Peyer's patch (tissue), 4 donors: ENCODE results near the gene SUCLG2. TPM values are rescaled to one million over a fixed set of nuclear protein-coding genes. Genes with fewer than 3 reads are reported as not detected.

Experiments used
- DNase-seq, 3 donors: peaks; one replicate each; pipeline ENCODE4 v3.0.0-alpha.2; 2017 to 2019
- H3K27ac ChIP-seq, 4 donors: fragments of 200-600 bp; sonication (generic); one replicate each; pipeline ENCODE4 v1.5.1; 2016 to 2019
- H3K27me3 ChIP-seq, 2 donors: fragments of 200-600 bp; sonication (generic); one replicate each; pipeline ENCODE4 v1.5.1; 2019
- H3K36me3 ChIP-seq, 3 donors: fragments of 200-600 bp; sonication (generic); one replicate each; pipeline ENCODE4 v1.5.1; 2016 to 2019
- H3K4me1 ChIP-seq, 4 donors: fragments of 200-600 bp; sonication (generic); one replicate each; pipeline ENCODE4 v1.5.1; 2016 to 2019
- H3K4me3 ChIP-seq, 4 donors: fragments of 200-600 bp; sonication (generic); 1 replicate in 3 of 4; 2 replicates in 1 of 4; pipeline ENCODE4 v1.5.1; 2016 to 2019; ENCODE audit warnings: mild to moderate bottlenecking in 1 of 4
- H3K9me3 ChIP-seq, 4 donors: fragments of 200-600 bp; sonication (generic); one replicate each; pipeline ENCODE4 v1.5.1; 2016 to 2019; ENCODE audit warnings: mild to moderate bottlenecking in 1 of 4
- POLR2A ChIP-seq, 2 donors: fragments of 450-650 bp; IDR thresholded peaks; one replicate each; pipeline ENCODE4 v1.5.1; 2017; ENCODE audit warnings: antibody characterized with exemption in 2 of 2, mild to moderate bottlenecking in 2 of 2, moderate library complexity in 2 of 2
- total RNA-seq, 4 donors: library from RNA; depleted of rRNA; stranded (reverse); fragments of >200 nt; gene quantifications; one replicate each; pipeline ENCODE4 v1.1.0, GENCODE V29; 2016
- TF ChIP-seq, protein P1 (sequence below), 6 experiments: fragments of 450-650 bp in 4 of 6; fragments of 200-600 bp in 2 of 6; sonication (generic) in 1 of 6; IDR thresholded peaks; one replicate each; pipeline ENCODE4 v1.5.1; 2017 to 2019; ENCODE audit warnings: antibody characterized with exemption in 6 of 6, mild to moderate bottlenecking in 3 of 6, moderate library complexity in 1 of 6

SUCLG2 gene
- total RNA-seq, 4 donors from 2014 or later, result 99.0 to 116 (median 103) TPM

DNA sequence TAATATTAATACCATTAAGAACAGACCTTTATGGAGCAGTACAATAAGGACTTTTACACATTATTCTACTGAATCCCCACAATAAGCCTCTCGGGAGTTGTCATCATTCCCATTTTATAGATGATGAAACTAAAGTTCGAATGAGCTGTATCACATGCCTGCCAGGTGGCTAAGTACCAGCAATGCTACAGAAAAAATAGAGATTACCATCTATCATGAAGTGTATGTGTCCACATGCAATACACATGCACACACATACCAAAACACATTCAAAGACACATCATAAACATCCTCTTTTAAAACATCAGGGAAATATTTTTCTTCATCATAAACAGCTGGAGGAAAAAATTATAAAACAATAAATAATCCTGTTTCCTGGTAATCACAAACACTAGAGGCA lies 136.6 kb downstream of the SUCLG2 start:
- H3K27me3 ChIP-seq, result no peaks in the 10 kb centered on the region
- no peak for TF ChIP-seq POLR2A (IDR thresholded peaks at IDR 0.05)
- TF ChIP-seq, protein P1, sequence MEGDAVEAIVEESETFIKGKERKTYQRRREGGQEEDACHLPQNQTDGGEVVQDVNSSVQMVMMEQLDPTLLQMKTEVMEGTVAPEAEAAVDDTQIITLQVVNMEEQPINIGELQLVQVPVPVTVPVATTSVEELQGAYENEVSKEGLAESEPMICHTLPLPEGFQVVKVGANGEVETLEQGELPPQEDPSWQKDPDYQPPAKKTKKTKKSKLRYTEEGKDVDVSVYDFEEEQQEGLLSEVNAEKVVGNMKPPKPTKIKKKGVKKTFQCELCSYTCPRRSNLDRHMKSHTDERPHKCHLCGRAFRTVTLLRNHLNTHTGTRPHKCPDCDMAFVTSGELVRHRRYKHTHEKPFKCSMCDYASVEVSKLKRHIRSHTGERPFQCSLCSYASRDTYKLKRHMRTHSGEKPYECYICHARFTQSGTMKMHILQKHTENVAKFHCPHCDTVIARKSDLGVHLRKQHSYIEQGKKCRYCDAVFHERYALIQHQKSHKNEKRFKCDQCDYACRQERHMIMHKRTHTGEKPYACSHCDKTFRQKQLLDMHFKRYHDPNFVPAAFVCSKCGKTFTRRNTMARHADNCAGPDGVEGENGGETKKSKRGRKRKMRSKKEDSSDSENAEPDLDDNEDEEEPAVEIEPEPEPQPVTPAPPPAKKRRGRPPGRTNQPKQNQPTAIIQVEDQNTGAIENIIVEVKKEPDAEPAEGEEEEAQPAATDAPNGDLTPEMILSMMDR (IDR thresholded peaks at IDR 0.05), result no peak
- no peak overlapping the region for H3K27ac ChIP-seq
- no peaks in the 10 kb centered on the region for H3K9me3 ChIP-seq
- peaks cover 0 to 4% (median 0%) of the 10 kb centered on the region in 4 donors for H3K4me1 ChIP-seq
- no peak overlapping the region for H3K4me3 ChIP-seq
- no peak for DNase-seq
- H3K36me3 ChIP-seq, result peaks cover 0 to 20% (median 0%) of the 10 kb centered on the region in 3 donors

DNA sequence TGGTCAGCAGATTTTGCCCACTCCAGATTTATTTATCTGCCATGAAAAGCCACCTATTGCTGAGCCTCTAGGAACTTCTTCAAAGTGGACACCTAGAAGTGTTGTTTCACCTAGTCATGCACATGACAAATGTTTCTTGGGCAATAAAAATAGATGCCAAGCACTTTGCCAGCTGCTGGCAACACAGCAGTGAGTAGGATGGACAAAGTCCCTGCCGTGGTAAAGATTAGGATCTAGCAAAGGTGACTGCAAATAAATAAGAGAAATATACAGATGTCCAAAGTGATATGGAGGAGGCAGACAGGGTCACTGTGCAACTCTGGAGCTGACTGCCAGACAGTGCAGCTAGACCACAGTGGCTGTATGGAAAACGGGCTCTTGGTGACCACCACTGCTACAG lies 137.9 kb downstream of the SUCLG2 start:
- no peak overlapping the region for H3K4me3 ChIP-seq
- peaks cover 0 to 20% (median 0%) of the 10 kb centered on the region in 3 donors for H3K36me3 ChIP-seq
- no peaks in the 10 kb centered on the region for H3K9me3 ChIP-seq
- TF ChIP-seq, protein P1 (IDR thresholded peaks at IDR 0.05), result no peak
- no peak for TF ChIP-seq POLR2A (IDR thresholded peaks at IDR 0.05)
- peak overlapping the region in 1 of 4 donors; percentile 7 for H3K27ac ChIP-seq
- H3K4me1 ChIP-seq, result peaks cover 0 to 4% (median 0%) of the 10 kb centered on the region in 4 donors
- DNase-seq, result peak in 2 of 3 donors; percentile 50 to 63
- H3K27me3 ChIP-seq, result no peaks in the 10 kb centered on the region

DNA sequence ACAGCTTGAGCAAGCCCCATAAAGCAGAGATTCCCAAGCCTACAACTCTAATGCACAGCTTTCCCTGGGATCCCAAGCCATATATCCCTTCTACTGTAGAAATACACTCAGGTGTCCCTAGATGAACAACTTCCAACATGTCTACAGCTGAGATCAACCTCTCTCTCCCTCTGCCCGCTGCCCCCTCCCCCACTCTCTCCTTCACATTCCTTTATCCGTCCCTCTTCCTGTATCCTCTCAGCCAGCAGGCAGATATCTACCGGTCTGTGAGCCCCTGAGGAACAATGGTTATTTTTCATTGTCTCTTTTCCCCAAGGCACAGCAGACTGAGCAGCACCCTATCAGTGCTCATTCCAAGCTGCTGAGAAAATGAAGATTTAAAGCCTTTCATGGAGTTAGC lies 138.6 kb downstream of the SUCLG2 start:
- no peak for DNase-seq
- TF ChIP-seq, protein P1 (IDR thresholded peaks at IDR 0.05), result no peak
- TF ChIP-seq POLR2A (IDR thresholded peaks at IDR 0.05), result no peak
- peaks cover 0 to 4% (median 0%) of the 10 kb centered on the region in 4 donors for H3K4me1 ChIP-seq
- H3K9me3 ChIP-seq, result no peaks in the 10 kb centered on the region
- no peaks in the 10 kb centered on the region for H3K27me3 ChIP-seq
- H3K36me3 ChIP-seq, result peaks cover 0 to 20% (median 0%) of the 10 kb centered on the region in 3 donors
- H3K27ac ChIP-seq, result no peak overlapping the region
- H3K4me3 ChIP-seq, result no peak overlapping the region

DNA sequence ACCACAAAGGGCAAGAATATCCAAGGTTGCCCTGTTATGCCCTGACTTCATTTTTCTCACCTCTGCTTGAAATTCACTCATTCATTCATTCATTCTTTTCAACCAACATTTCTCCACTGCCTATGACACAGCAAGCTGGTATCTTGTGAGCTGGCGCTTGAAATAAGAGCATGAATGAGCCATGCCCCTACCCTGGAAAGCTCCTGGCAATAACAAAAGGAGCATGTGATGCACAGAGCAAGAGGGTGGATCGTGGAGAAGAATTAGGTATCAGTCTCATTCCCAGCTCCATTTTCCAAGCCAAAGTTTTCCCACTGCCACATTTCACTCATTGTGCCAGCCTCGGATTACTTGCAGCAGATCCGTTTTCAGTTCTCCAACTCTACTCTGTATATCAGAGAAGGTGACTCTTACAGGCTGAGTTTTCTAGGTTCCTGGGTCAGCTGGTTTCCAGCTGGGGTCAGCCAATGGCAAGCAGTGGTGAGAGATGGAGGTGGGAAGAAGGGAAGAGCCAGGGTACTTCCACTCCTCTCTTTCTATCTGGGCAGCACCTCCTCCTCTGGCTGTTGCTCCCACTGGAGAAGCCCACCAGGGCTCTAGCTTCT lies 144.8 kb downstream of the SUCLG2 start:
- H3K27ac ChIP-seq, result no peak overlapping the region
- no peaks in the 10 kb centered on the region for H3K4me1 ChIP-seq
- H3K4me3 ChIP-seq, result no peak overlapping the region
- H3K36me3 ChIP-seq, result peaks cover 0 to 27% (median 0%) of the 10 kb centered on the region in 3 donors
- TF ChIP-seq, protein P1 (IDR thresholded peaks at IDR 0.05), result no peak
- no peak for TF ChIP-seq POLR2A (IDR thresholded peaks at IDR 0.05)
- DNase-seq, result no peak
- H3K27me3 ChIP-seq, result no peaks in the 10 kb centered on the region
- no peaks in the 10 kb centered on the region for H3K9me3 ChIP-seq

DNA sequence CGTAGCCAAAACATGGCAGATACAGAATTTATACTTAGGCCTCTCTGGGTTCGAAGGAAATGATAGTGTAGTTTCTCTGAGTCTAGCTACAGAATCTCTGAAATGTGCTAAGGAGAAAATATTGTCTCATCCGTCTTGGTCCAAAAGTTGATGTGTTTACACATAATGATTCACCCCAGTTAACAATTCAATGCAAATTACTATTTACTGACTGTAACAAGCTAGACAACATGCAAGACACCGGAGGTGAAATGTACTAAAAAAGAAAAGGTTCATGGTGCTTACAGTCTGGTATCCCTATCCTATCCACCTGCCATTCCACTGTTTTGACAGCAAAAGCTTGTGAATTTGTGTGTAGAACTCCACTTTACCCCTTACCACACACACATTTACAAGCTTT lies 146.8 kb downstream of the SUCLG2 start:
- Histone ChIP-seq H3K4me3 (no peak overlapping the region), H3K27me3 (no peaks in the 10 kb centered on the region), H3K36me3 (peaks cover 0 to 20% (median 0%) of the 10 kb centered on the region in 3 donors), H3K27ac (no peak overlapping the region), H3K4me1 (no peaks in the 10 kb centered on the region), H3K9me3 (no peaks in the 10 kb centered on the region)
- no peak for DNase-seq
- TF ChIP-seq POLR2A (IDR thresholded peaks at IDR 0.05), result no peak
- TF ChIP-seq, protein P1 (IDR thresholded peaks at IDR 0.05), result no peak
